Right lobe of liver (tissue), 6 donors: Measurements from ENCODE around the gene STX1A. TPM values are rescaled to one million over a fixed set of nuclear protein-coding genes. Genes with fewer than 3 reads are reported as not detected.
"Not testable (repeated sequence)": the region's sequence is repeated elsewhere in the genome, so short reads cannot be mapped to it uniquely, and the experiment has no call there.

Source experiments
- ATAC-seq, 4 donors: fragments of 200-7000 bp; cut with Tn5 transposase; one replicate each; pipeline ENCODE4 v1.9.1; 2020; ENCODE audit warnings: mild to moderate bottlenecking in 4 of 4, moderate library complexity in 4 of 4
- DNase-seq, 3 donors: peaks; one replicate each; pipeline ENCODE4 v3.0.0-alpha.2; 2020
- H3K27ac ChIP-seq, 3 donors: fragments of 200-600 bp; one replicate each; pipeline ENCODE4 v1.8.0; 2022
- H3K27me3 ChIP-seq, 2 donors: fragments of 200-600 bp; one replicate each; pipeline ENCODE4 v1.8.0; 2022
- H3K36me3 ChIP-seq, 4 donors: fragments of 200-600 bp; sonication (generic) in 1 of 4; one replicate each; pipeline versions ENCODE4 v1.5.1 to v1.8.0; 2017 to 2022; ENCODE audit warnings: control low read depth in 1 of 4
- H3K4me1 ChIP-seq, 4 donors: fragments of 200-600 bp; sonication (generic) in 1 of 4; one replicate each; pipeline versions ENCODE4 v1.5.1 to v1.8.0; 2017 to 2022; ENCODE audit warnings: control low read depth in 1 of 4
- H3K4me3 ChIP-seq, 3 donors: fragments of 200-600 bp; one replicate each; pipeline ENCODE4 v1.8.0; 2022
- H3K9me3 ChIP-seq, 4 donors: fragments of 200-600 bp; sonication (generic) in 1 of 4; one replicate each; pipeline versions ENCODE4 v1.5.1 to v1.8.0; 2017 to 2022; ENCODE audit warnings: control low read depth in 1 of 4
- POLR2A ChIP-seq: fragments of 450-650 bp; IDR thresholded peaks from one replicate; pipeline ENCODE4 v1.6.1; 2017; ENCODE audit warnings: antibody characterized with exemption, mild to moderate bottlenecking
- WGBS: methylation state at CpG from one replicate; pipeline ENCODE4 v1.1.6; 2018; ENCODE audit warnings: low coverage, low lambda C conversion rate; ENCODE audit not compliant: insufficient coverage; ENCODE audit errors: missing lambda C conversion rate; 5-methylcytosine and 5-hydroxymethylcytosine counted together
- intact Hi-C, 2 donors: fragments of 100-400 bp; cut with DNase I; formaldehyde crosslinking; loops; one replicate each; pipeline versions ENCODE4 v1.11.2 to v1.14.1; 2022
- total RNA-seq, 6 experiments: library from RNA; depleted of rRNA in 2 of 6; stranded (reverse); fragments of >200 nt in 2 of 6; fragmentation: NEBNext Ultra II Directional in 3 of 6; extraction: Animal tissue kit (Norgen Biotek cat#: 25700) in 3 of 6; gene quantifications; one replicate each; pipeline versions ENCODE4 v1.1.0 to v1.2.4, GENCODE V29; 2016 to 2023
- TF ChIP-seq, protein P1 (sequence below), 4 donors: fragments of 200-600 bp in 3 of 4; fragments of 450-650 bp in 1 of 4; IDR thresholded peaks; one replicate each; pipeline versions ENCODE4 v1.5.1 to v1.8.0; 2016 to 2022; ENCODE audit warnings: antibody characterized with exemption in 4 of 4, mild to moderate bottlenecking in 2 of 4
- donor health status: DM: no; HTN: yes; CAD: no.
- donor health status: DM: no; HTN: no; CAD: no.
- donor health status: DM: no; HTN: no; CAD: no.
- donor health status: DM: no; HTN: yes; CAD: no.
- donor health status: DM: no; HTN: yes; CAD: no.

STX1A gene
- total RNA-seq, 6 experiments from 2014 or later = 1.4 to 2.8 (median 1.9) TPM

- H3K36me3 ChIP-seq = no peaks in the 10 kb centered on the region
- no peak overlapping the region for H3K27ac ChIP-seq
- DNase-seq = no peak
- H3K9me3 ChIP-seq = no peaks in the 10 kb centered on the region
- intact Hi-C loops = no loop called here
- peaks cover 0 to 10% (median under 1%) of the 10 kb centered on the region in 4 donors for H3K4me1 ChIP-seq
- no peak overlapping the region for H3K4me3 ChIP-seq
- no peak for ATAC-seq
- no peaks in the 10 kb centered on the region for H3K27me3 ChIP-seq
- WGBS = 16% methylated on average over 4 of the region's 5 CpGs
- TF ChIP-seq, protein P1, sequence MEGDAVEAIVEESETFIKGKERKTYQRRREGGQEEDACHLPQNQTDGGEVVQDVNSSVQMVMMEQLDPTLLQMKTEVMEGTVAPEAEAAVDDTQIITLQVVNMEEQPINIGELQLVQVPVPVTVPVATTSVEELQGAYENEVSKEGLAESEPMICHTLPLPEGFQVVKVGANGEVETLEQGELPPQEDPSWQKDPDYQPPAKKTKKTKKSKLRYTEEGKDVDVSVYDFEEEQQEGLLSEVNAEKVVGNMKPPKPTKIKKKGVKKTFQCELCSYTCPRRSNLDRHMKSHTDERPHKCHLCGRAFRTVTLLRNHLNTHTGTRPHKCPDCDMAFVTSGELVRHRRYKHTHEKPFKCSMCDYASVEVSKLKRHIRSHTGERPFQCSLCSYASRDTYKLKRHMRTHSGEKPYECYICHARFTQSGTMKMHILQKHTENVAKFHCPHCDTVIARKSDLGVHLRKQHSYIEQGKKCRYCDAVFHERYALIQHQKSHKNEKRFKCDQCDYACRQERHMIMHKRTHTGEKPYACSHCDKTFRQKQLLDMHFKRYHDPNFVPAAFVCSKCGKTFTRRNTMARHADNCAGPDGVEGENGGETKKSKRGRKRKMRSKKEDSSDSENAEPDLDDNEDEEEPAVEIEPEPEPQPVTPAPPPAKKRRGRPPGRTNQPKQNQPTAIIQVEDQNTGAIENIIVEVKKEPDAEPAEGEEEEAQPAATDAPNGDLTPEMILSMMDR (IDR thresholded peaks at IDR 0.05) = no peak
- no peak for TF ChIP-seq POLR2A
Observed at GRCh38 chr7:73668886-73669230, 50.6 kb downstream of the STX1A start.

GRCh38 chr7:73668103-73668885 lies 51.2 kb downstream of the STX1A start:
- Histone ChIP-seq H3K27ac (no peak overlapping the region), H3K4me1 (peaks cover 0 to 10% (median under 1%) of the 10 kb centered on the region in 4 donors), H3K9me3 (no peaks in the 10 kb centered on the region), H3K4me3 (peak overlapping the region; percentile 18 to 60 (median 49)), H3K36me3 (no peaks in the 10 kb centered on the region), H3K27me3 (no peaks in the 10 kb centered on the region)
- ATAC-seq (no peak), DNase-seq (no peak)
- WGBS = 4% methylated on average over 9 of the region's 52 CpGs
- intact Hi-C loops = no loop called here
- TF ChIP-seq, protein P1 (IDR thresholded peaks at IDR 0.05) = no peak

- peak; percentile 89 to 96 (median 92) for ATAC-seq
Observed at GRCh38 chr7:73667344-73668102, 51.9 kb downstream of the STX1A start, which contains the start of gene VPS37D. VPS37D (plus strand) TSS chr7:73667831; CDS start chr7:73667959, 128 bp downstream.

DNA sequence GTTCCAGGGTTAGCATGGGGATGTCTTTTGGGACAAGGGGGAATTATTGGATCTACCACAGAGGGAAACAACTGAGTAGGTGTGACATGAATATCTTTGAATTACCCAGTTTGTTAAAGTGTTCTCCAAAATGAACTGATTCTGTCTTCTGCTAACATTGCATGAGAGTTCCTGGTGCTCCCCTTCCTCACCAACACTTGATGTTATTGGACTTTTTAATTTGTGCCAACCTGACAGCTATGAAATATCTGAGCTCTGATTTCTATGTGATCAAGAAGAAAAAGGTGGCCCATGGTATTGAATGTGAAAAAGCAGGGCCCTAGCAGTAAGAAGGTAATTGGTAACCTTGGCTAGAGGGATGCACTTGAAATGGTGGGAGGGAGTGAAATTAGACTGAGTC lies 56.4 kb downstream of the STX1A start:
- Histone ChIP-seq H3K4me3 (no peak overlapping the region), H3K27me3 (no peaks in the 10 kb centered on the region), H3K9me3 (no peaks in the 10 kb centered on the region), H3K4me1 (peaks cover 0 to 10% (median under 1%) of the 10 kb centered on the region in 4 donors), H3K36me3 (no peaks in the 10 kb centered on the region), H3K27ac (no peak overlapping the region)
- DNase-seq (no peak), ATAC-seq (no peak)
- TF ChIP-seq POLR2A = no peak
- TF ChIP-seq, protein P1 (IDR thresholded peaks at IDR 0.05) = no peak
- intact Hi-C loops = loop anchor here in 1 of 2 donors (5.0 kb wide), 1 partner anchor 51 kb away; no protein-coding TSS in a partner anchor

More at GRCh38 chr7:73667344-73668102, 51.9 kb downstream of the STX1A start, which contains the start of gene VPS37D:
- DNase-seq = peak; percentile 94 to 95 (median 94)
- Histone ChIP-seq H3K4me1 (peaks cover 0 to 10% (median under 1%) of the 10 kb centered on the region in 4 donors), H3K36me3 (no peaks in the 10 kb centered on the region), H3K27ac (no peak within 1 kb of the TSS), H3K27me3 (no peaks in the 10 kb centered on the region), H3K9me3 (no peaks in the 10 kb centered on the region), H3K4me3 (peak within 1 kb of the TSS; percentile 23 to 60 (median 49))
- WGBS = 20% methylated on average over 14 of the region's 79 CpGs
- TF ChIP-seq, protein P1 (IDR thresholded peaks at IDR 0.05) = peak; percentile 64 to 99 (median 75)
- TF ChIP-seq POLR2A = no peak
- intact Hi-C loops = no loop called here

GRCh38 chr7:73660594-73660993 lies 58.9 kb downstream of the STX1A start:
- not testable (repeated sequence) for H3K4me3 ChIP-seq, H3K27ac ChIP-seq, H3K27me3 ChIP-seq, ATAC-seq, H3K9me3 ChIP-seq, DNase-seq, H3K4me1 ChIP-seq, H3K36me3 ChIP-seq
- intact Hi-C loops = loop anchor here in 1 of 2 donors (5.0 kb wide), 1 partner anchor 48 kb away; no protein-coding TSS in a partner anchor
- 21% methylated on average over 4 of the region's 4 CpGs for WGBS
